Activated T-cell treated with anti-CD3 and anti-CD28 coated beads for 24 hours (primary cell): ENCODE results near the gene GTPBP10.

ENCODE experiments used
- DNase-seq: peaks from one replicate; pipeline ENCODE4 v3.0.0-alpha.2; 2020; ENCODE audit warnings: low read depth

GTPBP10 gene

GRCh38 chr7:90432752-90433151 is 86.2 kb downstream of the GTPBP10 start:
- no peak for DNase-seq

GRCh38 chr7:90433221-90433620 is 86.7 kb downstream of the GTPBP10 start:
- no peak for DNase-seq
